Measurements from ENCODE around the gene ASRGL1. TPM values are rescaled to one million over a fixed set of nuclear protein-coding genes. Genes with fewer than 3 reads are reported as not detected.
"Not testable (repeated sequence)": the region's sequence is repeated elsewhere in the genome, so short reads cannot be mapped to it uniquely, and the experiment has no call there.

Gene ASRGL1
- total RNA-seq, 4 donors from 2014 or later = 10.1 to 16.3 (median 13.5) TPM

DNA sequence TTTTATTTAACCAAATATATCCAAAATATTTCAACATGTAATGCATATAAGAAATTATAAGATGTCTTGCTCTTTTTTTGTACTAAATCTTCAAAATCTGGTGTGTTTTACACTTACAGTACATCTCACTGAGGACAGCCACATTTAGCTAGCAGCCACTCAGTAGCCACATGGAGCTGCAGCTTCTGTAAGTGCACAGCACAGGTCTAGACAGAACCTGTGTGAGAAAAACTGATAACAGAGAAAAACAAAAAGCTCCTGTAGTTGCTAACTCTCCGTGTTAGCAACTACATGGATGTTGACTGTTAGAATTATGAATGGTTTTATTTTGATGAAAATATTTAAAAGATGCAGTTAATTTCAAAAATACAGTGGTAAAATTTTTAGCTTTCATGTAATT, 22.2 kb downstream of the ASRGL1 start:
- no peak for TF ChIP-seq POLR2A (IDR thresholded peaks at IDR 0.05)
- TF ChIP-seq, protein P1, sequence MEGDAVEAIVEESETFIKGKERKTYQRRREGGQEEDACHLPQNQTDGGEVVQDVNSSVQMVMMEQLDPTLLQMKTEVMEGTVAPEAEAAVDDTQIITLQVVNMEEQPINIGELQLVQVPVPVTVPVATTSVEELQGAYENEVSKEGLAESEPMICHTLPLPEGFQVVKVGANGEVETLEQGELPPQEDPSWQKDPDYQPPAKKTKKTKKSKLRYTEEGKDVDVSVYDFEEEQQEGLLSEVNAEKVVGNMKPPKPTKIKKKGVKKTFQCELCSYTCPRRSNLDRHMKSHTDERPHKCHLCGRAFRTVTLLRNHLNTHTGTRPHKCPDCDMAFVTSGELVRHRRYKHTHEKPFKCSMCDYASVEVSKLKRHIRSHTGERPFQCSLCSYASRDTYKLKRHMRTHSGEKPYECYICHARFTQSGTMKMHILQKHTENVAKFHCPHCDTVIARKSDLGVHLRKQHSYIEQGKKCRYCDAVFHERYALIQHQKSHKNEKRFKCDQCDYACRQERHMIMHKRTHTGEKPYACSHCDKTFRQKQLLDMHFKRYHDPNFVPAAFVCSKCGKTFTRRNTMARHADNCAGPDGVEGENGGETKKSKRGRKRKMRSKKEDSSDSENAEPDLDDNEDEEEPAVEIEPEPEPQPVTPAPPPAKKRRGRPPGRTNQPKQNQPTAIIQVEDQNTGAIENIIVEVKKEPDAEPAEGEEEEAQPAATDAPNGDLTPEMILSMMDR (IDR thresholded peaks at IDR 0.05) = no peak
- Histone ChIP-seq H3K4me3 (no peak overlapping the region), H3K9me3 (no peaks in the 10 kb centered on the region), H3K27ac (no peak overlapping the region), H3K36me3 (peaks cover 0 to 6% of the 10 kb centered on the region in 2 donors), H3K27me3 (no peaks in the 10 kb centered on the region), H3K4me1 (no peaks in the 10 kb centered on the region)
- no peak for ATAC-seq
- WGBS, 2 donors (ENCODE audit: low coverage in 1 of 2) = 85 to 100% methylated on average over 1 of the region's 1 CpG

DNA sequence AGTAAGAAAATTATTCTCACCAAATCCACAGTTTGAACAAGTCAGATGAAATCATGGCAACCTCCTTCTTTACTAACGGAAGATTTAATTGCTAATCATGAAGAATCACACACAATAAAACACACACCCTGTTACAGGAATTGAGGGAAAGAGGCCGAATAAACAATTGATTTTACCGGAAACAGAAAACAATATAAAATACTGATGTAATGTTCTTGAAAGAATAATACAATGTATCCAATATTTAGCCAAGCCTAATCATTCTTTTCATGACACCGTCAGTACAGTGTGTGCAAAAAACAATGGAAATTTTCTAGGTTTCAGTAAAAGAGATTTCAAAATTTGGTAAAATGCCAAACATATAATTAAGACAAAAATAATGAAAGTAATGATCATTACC, 23.4 kb downstream of the ASRGL1 start:
- 75 to 77% methylated on average over 4 of the region's 4 CpGs for WGBS, 2 donors (ENCODE audit: low coverage in 1 of 2)
- Histone ChIP-seq H3K9me3 (no peaks in the 10 kb centered on the region), H3K4me1 (no peaks in the 10 kb centered on the region), H3K27me3 (no peaks in the 10 kb centered on the region), H3K27ac (no peak overlapping the region), H3K36me3 (peaks cover 0 to 6% of the 10 kb centered on the region in 2 donors), H3K4me3 (no peak overlapping the region)
- ATAC-seq = no peak
- no peak for TF ChIP-seq POLR2AphosphoS5 (IDR thresholded peaks at IDR 0.05)
- no peak for TF ChIP-seq POLR2A (IDR thresholded peaks at IDR 0.05)
- TF ChIP-seq, protein P1 (IDR thresholded peaks at IDR 0.05) = no peak
- TF ChIP-seq EP300 (IDR thresholded peaks at IDR 0.05) = no peak

DNA sequence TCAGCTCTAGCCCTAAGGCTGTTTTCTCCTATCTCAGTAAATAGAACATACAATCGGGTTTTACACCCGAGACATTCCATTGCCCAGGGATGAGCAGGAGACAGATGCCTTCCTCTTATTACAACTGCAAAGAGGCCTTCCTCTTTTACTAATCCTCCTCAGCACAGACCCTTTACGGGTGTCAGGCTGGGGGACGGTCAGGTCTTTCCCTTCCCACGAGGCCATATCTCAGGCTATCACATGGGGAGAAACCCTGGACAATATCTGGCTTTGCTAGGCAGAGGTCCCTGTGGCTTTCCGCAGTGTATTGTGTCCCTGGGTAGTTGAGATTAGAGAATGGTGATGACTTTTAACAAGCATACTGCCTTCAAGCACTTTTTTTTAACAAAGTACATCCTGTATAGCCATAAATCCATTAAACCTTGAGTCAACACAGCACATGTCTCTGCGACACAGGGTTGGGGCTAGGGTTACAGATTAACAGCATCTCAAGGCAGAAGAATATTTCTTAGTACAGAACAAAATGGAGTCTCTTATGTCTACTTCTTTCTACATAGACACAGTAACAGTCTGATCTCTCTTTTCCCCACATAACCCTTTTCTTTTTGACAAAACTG, 31.7 kb downstream of the ASRGL1 start:
- not testable (repeated sequence) for H3K4me3 ChIP-seq, H3K9me3 ChIP-seq, H3K4me1 ChIP-seq, H3K36me3 ChIP-seq, ATAC-seq, H3K27me3 ChIP-seq, H3K27ac ChIP-seq
- WGBS, 2 donors (ENCODE audit: low coverage in 1 of 2) = 100% methylated on average over 3 to 4 of the region's 7 CpGs

DNA sequence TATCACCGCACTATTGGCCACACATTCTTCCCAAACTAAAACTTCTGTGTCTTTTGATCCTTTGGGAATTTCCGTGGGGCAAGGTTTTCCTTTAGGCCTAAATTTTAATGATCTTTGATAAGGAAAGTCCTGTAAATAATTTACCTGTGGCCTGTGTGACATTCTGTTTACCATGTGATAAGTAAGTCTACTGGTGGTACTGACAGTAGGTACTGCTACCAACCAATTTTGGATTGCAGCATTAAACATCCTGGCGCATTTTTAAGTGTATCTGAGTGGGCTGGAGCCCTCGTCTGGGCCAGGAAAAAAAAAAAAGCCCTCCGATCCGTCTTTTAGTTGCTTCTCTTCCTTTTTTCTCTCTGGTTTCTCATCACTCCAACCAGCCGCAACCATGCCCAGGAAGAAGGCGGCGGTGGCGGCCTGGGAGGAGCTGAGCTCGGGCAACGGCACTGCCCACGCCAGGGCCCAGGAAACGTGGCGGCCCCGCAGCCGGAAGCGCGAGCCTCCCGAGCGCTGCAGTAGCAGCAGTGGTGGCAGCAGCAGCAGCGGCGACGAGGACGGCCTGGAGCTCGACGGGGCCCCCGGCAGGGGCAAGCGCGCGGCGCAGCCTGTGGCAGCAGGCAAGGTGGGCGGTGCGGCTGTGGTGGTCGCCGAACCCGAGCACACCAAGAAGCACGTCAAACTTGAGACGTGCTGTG, 33.6 kb downstream of the ASRGL1 start:
- WGBS, 2 donors (ENCODE audit: low coverage in 1 of 2) = 66 to 67% methylated on average over 4 to 6 of the region's 39 CpGs

DNA sequence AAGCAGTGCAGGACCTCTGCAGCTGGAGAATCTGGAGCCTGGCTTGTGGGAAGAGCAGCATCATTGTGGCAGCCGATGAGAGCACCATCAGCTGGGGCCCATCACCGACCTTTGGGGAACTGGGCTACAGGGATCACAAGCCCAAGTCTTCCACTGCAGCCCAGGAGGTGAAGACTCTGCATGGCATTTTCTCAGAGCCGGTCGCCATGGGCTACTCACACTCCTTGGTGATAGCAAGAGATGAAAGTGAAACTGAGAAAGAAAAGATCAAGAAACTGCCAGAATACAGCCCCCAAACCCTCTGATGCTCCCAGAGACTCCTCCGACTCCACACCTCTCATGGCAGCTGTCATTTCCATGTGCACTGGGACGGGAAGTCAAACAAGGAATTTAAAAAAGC, 35.6 kb downstream of the ASRGL1 start:
- WGBS, 2 donors (ENCODE audit: low coverage in 1 of 2) = 82 to 96% methylated on average over 2 of the region's 6 CpGs
- no peak for ATAC-seq
- TF ChIP-seq POLR2A (IDR thresholded peaks at IDR 0.05) (no peak), POLR2AphosphoS5 (IDR thresholded peaks at IDR 0.05) (no peak), EP300 (IDR thresholded peaks at IDR 0.05) (no peak)
- TF ChIP-seq, protein P1 (IDR thresholded peaks at IDR 0.05) = no peak

More for the DNA sequence above, 33.6 kb downstream of the ASRGL1 start:
- H3K4me3 ChIP-seq = no peak overlapping the region
- no peaks in the 10 kb centered on the region for H3K4me1 ChIP-seq
- TF ChIP-seq, protein P1 (IDR thresholded peaks at IDR 0.05) = no peak
- TF ChIP-seq POLR2AphosphoS5 (IDR thresholded peaks at IDR 0.05) = no peak
- no peak for TF ChIP-seq POLR2A (IDR thresholded peaks at IDR 0.05)
- TF ChIP-seq EP300 (IDR thresholded peaks at IDR 0.05) = no peak
- no peaks in the 10 kb centered on the region for H3K27me3 ChIP-seq
- H3K27ac ChIP-seq = no peak overlapping the region
- H3K9me3 ChIP-seq = no peaks in the 10 kb centered on the region
- ATAC-seq = no peak
- H3K36me3 ChIP-seq = no peaks in the 10 kb centered on the region

More for the DNA sequence above, 35.6 kb downstream of the ASRGL1 start:
- Histone ChIP-seq H3K36me3 (no peaks in the 10 kb centered on the region), H3K4me3 (no peak overlapping the region), H3K4me1 (no peaks in the 10 kb centered on the region), H3K9me3 (no peaks in the 10 kb centered on the region), H3K27ac (no peak overlapping the region), H3K27me3 (no peaks in the 10 kb centered on the region)

Data from gastroesophageal sphincter (tissue), 4 donors.